ENCODE measurements around the gene ATG7. TPM values are rescaled to one million over a fixed set of nuclear protein-coding genes. Genes with fewer than 3 reads are reported as not detected.

ATG7 gene
- total RNA-seq, 2 donors from 2014 or later, result 33.9 to 38.4 TPM

- Histone ChIP-seq H3K9me3 (ENCODE audit: control insufficient read depth, low read length) (no peaks in the 10 kb centered on the region), H3K36me3 (ENCODE audit: control insufficient read depth, insufficient read depth, low read length) (no peaks in the 10 kb centered on the region), H3K4me1 (ENCODE audit: control insufficient read depth, insufficient read depth, low read length) (no peaks in the 10 kb centered on the region), H3K4me3 (ENCODE audit: low read length) (no peak overlapping the region), H3K27ac (ENCODE audit: low read depth, low read length) (no peak overlapping the region), H3K27me3 (ENCODE audit: control insufficient read depth, insufficient read depth, low read length, poor library complexity, severe bottlenecking) (no peaks in the 10 kb centered on the region), H3K9ac (ENCODE audit: extremely low read depth, low read length, poor library complexity, severe bottlenecking) (no peak overlapping the region)
- H3K27ac Mint-ChIP-seq, result no peak overlapping the region
- H3K4me1 Mint-ChIP-seq, result peaks cover 14% of the 10 kb centered on the region
- no peak for DNase-seq
- WGBS, 2 experiments (ENCODE audit: insufficient coverage in 1 of 2, insufficient read length in 1 of 2), result 84 to 94% methylated on average over 4 to 7 of the region's 7 CpGs
- H3K4me3 Mint-ChIP-seq, result no peak overlapping the region
- H3K36me3 Mint-ChIP-seq (ENCODE audit: low read depth), result peaks cover 2% of the 10 kb centered on the region
- no peaks in the 10 kb centered on the region for H3K27me3 Mint-ChIP-seq (ENCODE audit: insufficient read depth)
- TF ChIP-seq CTCF (conservative IDR thresholded peaks at IDR 0.05), result no peak
- H3K9me3 Mint-ChIP-seq, result no peaks in the 10 kb centered on the region
These were observed 163.4 kb downstream of the ATG7 start for GRCh38 chr3:11435440-11436165.

DNA sequence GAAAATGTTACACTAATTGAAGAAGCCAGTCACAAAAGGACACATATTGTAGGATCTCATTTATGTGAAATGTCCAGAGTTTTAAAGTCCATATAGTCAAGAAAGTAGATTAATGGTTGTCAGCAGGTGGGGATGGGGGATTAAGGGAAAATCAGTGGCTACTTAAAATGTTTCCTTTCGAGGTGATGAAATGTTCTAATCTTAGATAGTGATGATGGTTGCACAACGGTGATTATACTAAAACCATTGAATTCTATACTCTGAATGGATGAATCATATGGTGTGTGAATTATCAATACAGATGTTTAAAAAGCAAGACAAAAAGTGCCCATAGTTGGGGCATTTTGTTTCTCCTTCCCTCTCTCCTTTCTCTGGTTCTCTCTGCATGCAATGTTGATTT, 164.6 kb downstream of the ATG7 start:
- no peaks in the 10 kb centered on the region for H3K9me3 Mint-ChIP-seq
- no peaks in the 10 kb centered on the region for H3K4me1 ChIP-seq (ENCODE audit: control insufficient read depth, insufficient read depth, low read length)
- no peak overlapping the region for H3K27ac Mint-ChIP-seq
- H3K27ac ChIP-seq (ENCODE audit: low read depth, low read length), result no peak overlapping the region
- H3K4me3 ChIP-seq (ENCODE audit: low read length), result no peak overlapping the region
- no peak overlapping the region for H3K9ac ChIP-seq (ENCODE audit: extremely low read depth, low read length, poor library complexity, severe bottlenecking)
- no peak for TF ChIP-seq CTCF (conservative IDR thresholded peaks at IDR 0.05)
- no peak overlapping the region for H3K4me3 Mint-ChIP-seq
- H3K27me3 Mint-ChIP-seq (ENCODE audit: insufficient read depth), result no peaks in the 10 kb centered on the region
- H3K36me3 ChIP-seq (ENCODE audit: control insufficient read depth, insufficient read depth, low read length), result no peaks in the 10 kb centered on the region
- no peaks in the 10 kb centered on the region for H3K9me3 ChIP-seq (ENCODE audit: control insufficient read depth, low read length)
- peaks cover 14% of the 10 kb centered on the region for H3K4me1 Mint-ChIP-seq
- H3K27me3 ChIP-seq (ENCODE audit: control insufficient read depth, insufficient read depth, low read length, poor library complexity, severe bottlenecking), result no peaks in the 10 kb centered on the region
- no peak for DNase-seq
- WGBS, 2 experiments (ENCODE audit: insufficient coverage in 1 of 2, insufficient read length in 1 of 2), result 78 to 100% methylated on average over 2 of the region's 2 CpGs
- H3K36me3 Mint-ChIP-seq (ENCODE audit: low read depth), result peaks cover 2% of the 10 kb centered on the region

GRCh38 chr3:11437506-11437905, 165.3 kb downstream of the ATG7 start:
- Histone ChIP-seq H3K9me3 (ENCODE audit: control insufficient read depth, low read length) (no peaks in the 10 kb centered on the region), H3K27me3 (ENCODE audit: control insufficient read depth, insufficient read depth, low read length, poor library complexity, severe bottlenecking) (no peaks in the 10 kb centered on the region), H3K9ac (ENCODE audit: extremely low read depth, low read length, poor library complexity, severe bottlenecking) (no peak overlapping the region), H3K36me3 (ENCODE audit: control insufficient read depth, insufficient read depth, low read length) (no peaks in the 10 kb centered on the region), H3K4me1 (ENCODE audit: control insufficient read depth, insufficient read depth, low read length) (no peaks in the 10 kb centered on the region), H3K4me3 (ENCODE audit: low read length) (no peak overlapping the region), H3K27ac (ENCODE audit: low read depth, low read length) (no peak overlapping the region)
- no peak overlapping the region for H3K4me3 Mint-ChIP-seq
- 93 to 95% methylated on average over 2 to 6 of the region's 6 CpGs for WGBS, 2 experiments (ENCODE audit: insufficient coverage in 1 of 2, insufficient read length in 1 of 2)
- H3K4me1 Mint-ChIP-seq, result peaks cover 14% of the 10 kb centered on the region
- H3K9me3 Mint-ChIP-seq, result no peaks in the 10 kb centered on the region
- no peaks in the 10 kb centered on the region for H3K27me3 Mint-ChIP-seq (ENCODE audit: insufficient read depth)
- DNase-seq, result no peak
- H3K36me3 Mint-ChIP-seq (ENCODE audit: low read depth), result peaks cover 2% of the 10 kb centered on the region
- no peak for TF ChIP-seq CTCF (conservative IDR thresholded peaks at IDR 0.05)
- no peak overlapping the region for H3K27ac Mint-ChIP-seq
